NCI-H748 treated with DMSO at 0.1 percent for 48 hours (cell line): ENCODE results near the gene RGS1.
"Not testable (repeated sequence)": the region's sequence is repeated elsewhere in the genome, so short reads cannot be mapped to it uniquely, and the experiment has no call there.

Source experiments
- DNase-seq: peaks from one replicate; lab custom pipeline; 2025; lab: John Stamatoyannopoulos, UW

The RGS1 gene, protein sequence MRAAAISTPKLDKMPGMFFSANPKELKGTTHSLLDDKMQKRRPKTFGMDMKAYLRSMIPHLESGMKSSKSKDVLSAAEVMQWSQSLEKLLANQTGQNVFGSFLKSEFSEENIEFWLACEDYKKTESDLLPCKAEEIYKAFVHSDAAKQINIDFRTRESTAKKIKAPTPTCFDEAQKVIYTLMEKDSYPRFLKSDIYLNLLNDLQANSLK

DNA sequence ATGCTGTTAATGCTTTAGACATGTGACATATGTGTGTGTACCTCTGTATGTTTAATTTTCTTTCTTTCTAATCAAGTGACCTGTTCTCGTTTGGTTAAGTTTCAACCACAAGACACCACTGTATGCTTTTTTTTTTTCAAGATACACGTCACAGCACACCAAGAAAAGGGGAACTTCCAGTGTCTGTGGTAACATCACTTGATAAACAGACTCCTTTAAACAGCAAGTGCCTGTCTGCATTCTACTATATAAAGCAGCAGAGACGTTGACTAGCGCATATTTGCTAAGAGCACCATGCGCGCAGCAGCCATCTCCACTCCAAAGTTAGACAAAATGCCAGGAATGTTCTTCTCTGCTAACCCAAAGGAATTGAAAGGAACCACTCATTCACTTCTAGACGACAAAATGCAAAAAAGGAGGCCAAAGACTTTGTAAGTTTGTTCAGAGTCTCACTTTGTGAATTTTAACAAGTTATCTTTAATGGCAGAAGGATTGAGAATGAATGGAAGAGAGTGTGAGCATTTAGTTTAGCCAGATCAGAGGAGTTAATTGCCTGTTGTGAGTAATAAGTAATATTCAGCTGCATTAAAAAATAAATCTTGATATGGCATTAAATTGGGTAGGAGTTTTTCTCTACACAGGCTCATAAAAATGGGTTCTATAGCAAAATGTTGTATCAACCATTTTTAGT lies at the start of gene RGS1:
Gene RGS1 (plus strand): TSS at position 275 of the 691 bp plus-strand sequence. CDS start 20 bp downstream, at position 295.
- no peak for DNase-seq

DNA sequence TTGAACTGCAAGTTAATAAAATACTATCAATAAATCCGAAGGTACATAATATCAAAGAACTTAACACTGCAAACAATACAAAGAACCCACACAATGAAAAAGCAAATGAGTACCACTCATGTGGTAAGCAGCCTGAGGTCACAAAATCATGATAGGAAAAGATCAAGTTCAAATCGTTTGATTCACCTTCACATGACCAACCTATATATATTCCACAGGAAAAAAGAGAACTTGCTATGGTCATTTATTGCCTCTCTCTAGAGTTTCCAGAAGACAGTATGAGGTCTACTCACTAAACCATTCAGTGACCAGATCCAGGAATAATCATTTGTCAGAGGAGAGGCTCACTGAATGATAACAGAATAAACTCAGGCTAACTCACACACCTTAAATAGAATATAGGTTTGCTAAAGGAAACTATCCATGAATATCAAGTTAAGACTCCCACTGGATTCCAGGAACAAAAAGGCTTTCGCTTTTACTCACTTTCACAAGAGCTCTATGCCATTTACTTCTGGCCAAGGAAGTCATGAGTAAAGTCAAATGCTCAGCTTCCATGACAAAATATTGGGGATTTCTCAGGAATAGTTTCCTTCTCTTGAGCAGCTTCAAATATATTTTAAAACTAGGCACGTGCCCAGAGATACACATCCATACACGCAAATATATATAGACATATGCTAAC lies 48.3 kb upstream of the RGS1 start:
- no peak for DNase-seq

DNA sequence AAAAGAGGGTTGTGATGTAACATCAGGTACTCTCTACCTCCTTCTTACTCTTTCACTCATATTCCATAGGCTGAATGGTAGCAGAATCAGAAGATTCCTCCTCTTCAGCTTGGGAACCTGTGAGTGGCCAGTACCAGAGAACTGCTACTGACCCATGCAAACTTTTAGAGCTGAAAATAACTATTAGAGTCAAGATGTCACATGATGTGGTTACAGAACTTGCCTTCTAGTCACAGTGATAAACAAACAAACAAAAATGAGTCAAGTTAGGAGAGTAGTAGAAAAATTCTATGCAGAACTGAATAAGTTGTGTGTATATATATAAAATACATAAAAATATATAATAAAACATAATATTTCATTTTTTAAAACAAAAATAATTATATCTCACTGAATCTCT lies 47.6 kb upstream of the RGS1 start:
- no peak for DNase-seq

DNA sequence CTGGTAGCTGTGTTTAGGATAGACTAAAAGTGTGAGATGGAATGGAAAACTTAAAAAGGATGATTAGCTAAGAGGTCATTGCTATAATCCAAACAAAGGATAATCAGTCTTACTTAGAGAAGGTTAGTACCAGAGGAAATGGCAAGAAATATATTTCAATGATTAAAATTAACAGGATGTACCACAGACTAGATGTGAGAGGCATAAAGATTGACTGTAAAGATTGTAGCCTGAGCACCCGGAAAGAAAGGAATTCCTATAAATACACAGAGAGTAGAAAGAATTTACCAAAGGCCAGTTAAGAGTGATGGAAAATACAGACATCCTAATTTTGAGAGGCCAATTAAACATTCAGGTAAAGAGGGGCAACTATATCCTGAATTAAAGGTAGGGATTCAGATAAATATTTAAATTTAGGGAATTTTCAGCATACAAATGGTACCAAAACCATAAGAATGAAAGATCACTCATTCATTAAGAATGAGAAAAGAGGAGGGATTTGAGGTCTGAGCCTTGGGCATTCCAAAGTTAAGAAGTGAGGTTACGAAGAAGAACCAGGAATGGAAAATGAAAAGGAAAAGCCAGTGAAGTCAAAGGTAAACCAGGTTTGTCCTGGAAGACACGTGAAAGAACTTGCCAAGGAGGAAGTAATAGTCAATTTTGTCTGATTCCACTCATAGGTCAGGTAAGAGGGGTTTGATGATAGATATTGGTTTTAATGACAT lies 46.4 kb upstream of the RGS1 start:
- DNase-seq = no peak

DNA sequence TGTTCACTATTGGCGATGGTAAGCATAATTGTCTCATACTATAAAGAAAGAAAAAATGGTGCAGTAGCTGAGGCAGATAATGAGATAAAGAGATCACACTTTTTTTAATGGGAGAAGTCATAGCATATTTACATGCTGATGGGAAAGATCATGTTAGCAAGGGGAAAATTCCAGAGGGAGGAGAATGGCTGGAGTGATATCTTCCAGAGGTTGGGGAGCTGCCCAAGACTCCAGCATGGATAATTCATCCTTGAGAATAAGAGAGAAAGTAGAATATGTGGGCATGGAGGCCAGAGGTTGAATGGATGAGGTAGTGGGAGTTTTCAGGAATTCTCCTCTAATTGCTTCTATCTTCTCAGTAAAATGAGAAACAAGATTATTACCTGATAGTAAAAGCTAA lies 45.8 kb upstream of the RGS1 start:
- no peak for DNase-seq

DNA sequence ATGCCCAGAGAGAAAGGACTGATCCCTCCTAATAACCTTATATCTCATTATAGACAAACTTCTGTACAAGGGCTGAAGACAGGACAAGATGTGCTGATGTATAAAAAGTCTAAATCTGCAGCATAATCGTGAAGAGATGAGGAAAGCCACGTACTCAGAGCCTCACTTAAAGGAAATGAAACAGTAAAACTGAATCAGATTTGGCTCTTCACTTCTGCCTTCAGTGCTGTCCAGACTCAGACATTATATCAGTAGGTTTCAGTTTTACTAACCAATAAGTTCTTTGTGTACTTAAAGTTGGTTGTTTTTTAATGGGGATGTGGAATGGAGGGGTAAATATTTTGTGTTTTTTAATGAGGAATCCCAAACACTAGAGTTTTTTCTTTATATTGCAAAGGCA lies 45.3 kb upstream of the RGS1 start:
- DNase-seq = no peak

DNA sequence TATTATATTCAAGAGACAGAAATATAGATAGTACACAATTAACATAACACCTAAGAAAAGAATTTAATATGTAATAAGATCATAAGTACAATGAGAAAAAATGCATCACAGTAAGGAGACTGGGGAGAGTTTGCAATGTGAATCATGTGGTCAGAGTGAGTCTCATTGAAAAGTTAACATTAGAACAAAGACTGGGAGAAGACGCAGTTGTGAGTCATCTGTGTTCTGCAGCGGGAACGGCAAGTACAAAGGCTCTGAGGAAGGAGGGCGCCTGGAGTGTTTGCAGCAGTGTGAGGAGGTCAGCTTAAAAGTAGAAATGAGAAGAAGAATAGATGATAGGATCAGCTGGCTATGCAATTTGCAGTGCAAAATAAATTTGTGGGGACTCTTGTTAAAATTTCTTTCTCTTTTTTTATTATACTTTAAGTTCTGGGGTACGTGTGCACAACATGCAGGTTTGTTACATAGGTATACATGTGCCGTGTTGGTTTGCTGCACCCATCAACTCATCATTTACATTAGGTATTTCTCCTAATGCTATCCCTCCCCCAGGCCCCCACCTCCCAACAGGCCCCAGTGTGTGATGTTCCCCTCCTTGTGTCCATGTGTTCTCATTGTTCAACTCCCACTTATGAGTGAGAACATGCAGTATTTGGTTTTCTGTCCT lies 44.4 kb upstream of the RGS1 start:
- DNase-seq = not testable (repeated sequence)

DNA sequence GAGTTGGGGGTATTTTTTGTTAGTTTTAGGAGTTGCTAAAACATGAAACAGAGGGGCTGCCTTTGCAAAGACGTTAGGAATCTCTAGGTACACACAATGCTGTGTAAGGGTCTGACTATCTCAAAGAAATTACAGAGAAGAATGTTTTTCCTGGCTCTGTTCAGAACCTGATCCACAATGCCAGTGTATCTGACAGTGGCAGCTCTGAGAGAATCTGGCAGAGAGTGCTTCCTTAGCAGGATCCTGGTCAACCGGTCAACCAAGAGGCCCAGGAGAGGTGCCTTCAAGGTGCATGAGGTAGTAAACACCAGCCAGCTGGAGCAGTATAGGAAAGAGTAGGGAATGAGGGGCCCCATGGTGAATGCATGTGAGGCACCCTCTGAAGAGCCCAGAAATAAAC lies 40.9 kb upstream of the RGS1 start:
- DNase-seq = no peak

DNA sequence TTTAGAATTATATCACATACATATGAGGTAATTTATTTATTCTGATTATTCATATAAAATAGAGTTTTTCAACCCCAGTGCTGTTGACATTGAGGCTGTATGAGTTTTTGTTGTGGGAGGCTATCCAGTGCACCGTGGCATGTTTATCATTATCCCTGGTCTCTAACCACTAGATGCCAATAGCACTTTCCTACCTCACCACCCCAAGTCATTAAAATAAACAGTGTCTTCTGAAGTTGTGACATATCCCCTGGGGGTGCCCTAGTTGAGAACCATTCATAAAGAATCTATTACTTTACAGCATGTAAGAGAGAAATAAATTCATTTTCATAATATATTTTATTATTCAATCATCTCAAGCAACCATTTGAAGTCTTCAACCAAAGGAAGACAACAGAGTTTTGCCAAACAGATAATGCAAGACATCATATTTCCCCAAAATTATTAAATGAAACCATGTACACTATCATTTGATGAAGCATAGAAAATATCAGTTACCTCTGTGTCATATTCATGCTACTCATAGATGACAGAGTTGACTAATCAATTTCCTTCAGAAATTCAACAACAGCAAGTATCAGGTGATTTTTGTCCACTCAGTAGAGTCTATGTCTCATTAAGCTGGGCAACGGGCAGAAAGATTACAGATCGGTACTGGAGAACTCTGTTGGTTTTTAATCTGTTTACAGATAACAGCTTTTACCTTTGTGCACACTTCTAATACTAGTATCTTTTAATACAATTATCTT lies 39.5 kb upstream of the RGS1 start:
- DNase-seq = no peak

DNA sequence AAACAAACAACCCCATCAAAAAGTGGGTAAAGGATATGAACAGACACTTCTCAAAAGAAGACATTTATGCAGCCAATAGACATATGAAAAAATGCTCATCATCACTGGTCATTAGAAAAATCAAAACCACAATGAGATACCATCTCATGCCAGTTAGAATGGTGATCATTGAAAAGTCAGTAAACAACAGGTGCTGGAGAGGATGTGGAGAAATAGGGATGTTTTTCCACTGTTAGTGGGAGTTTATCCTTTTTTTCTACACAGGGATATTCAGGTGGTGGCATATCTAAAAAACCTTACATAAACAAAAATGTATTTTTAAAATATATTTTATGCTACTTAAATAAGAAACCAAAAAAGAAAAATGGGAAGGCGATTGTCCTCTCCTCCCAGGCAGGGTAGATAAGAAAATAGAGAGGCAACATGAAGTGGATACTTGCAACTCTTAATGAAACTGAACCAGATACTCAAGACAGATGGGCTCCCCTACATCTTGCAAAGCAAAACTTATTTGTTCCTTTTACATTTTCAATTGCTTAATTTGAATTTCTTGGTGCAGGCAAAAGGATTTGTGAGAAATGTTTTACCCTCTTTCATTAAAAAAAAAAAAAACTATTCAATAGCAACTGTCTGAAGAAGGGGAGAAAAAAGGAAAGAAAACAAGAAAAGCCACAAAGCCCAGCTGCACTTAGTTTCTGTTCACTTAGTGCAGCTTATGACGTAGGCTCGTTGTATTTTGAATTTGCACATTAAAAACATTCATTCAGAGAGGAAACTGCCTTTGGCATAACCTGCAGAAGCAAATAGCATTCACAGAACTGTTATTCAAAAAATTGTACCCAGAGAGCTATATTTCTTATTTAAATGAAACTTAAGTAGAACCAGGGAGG lies 36.9 kb upstream of the RGS1 start:
- DNase-seq = no peak

DNA sequence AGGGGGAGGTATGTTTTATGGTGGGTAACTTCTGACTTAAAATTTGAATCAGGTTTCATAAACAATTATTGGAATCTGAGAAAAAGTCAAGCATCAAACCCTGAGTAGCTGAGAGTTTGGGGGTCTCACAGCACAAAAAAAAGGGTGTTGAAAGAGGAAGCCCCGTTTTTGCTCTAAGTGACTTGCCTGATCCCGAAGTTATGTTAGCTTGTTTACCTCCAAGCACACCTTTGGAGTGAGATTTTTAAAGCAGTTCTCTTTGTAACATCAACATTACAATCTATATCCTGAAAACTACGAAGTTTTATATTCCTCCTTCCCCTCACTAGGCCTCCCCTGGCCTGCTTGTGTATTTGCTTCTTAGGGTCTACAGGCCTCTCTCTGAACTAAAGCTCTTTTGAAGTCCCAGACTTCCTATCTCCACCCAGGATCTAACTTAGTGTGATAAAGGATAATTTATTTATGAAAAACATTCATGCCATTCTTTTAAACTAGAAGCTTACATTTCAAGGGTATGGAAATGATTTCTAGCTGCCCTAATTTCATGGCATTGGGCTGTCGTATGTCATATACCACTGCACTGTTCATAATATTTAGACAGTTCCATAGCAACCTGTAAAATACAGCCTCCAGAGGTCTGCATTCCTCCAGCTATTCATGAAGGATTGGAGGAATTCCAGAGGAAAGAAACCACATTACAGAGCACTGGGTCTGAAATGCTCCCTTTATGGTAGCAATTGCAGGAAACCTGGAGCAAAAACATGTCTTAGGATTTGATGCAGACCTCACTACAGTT lies 36.1 kb upstream of the RGS1 start:
- DNase-seq = no peak

DNA sequence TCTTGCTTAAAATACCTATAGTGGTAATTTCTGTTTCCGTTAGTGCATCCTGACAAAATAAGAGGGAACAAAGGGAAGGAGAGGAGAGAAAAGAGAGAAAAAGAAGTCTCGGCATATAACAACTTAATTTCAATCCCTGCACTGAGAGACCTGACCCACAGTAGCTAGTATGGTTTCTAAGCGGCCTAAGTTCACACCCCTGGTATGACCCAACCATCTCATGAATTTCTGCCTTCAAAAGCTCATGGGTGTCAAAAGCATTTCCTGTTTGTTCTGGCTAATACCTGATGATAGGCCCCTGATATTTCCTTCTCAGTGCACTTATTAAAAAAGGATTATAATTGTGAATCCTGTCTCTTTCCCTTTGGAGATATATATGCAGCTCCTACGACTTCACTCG lies 32.1 kb upstream of the RGS1 start:
- DNase-seq = no peak

DNA sequence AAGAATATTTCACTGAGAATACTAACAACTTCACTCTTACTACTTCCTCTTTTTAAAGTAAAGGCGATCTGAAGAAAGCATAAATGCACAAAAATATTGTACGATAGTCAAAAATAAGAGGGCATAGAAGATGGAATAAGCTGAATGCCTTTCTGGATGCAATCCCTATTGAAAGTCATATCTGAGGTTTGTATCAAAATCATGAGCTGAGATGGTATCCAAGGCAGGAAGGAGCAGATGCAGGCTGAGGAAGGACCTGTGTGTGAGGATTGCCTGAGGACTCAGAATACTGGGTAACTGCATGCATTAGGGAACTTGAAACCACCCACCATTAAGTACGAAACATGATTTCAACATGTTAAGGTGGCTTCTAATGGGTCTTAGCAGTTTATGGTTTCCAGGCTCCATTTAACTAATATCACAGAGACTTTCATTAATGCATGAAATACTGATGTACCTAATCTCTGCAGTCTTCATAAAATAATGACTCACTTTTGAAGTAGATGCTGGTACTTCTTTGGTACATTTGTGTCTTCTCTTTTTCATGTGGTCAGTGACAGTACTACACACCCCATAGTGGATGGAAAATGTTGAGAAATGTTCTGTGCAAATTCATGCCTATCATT lies 29.6 kb upstream of the RGS1 start:
- DNase-seq = no peak

DNA sequence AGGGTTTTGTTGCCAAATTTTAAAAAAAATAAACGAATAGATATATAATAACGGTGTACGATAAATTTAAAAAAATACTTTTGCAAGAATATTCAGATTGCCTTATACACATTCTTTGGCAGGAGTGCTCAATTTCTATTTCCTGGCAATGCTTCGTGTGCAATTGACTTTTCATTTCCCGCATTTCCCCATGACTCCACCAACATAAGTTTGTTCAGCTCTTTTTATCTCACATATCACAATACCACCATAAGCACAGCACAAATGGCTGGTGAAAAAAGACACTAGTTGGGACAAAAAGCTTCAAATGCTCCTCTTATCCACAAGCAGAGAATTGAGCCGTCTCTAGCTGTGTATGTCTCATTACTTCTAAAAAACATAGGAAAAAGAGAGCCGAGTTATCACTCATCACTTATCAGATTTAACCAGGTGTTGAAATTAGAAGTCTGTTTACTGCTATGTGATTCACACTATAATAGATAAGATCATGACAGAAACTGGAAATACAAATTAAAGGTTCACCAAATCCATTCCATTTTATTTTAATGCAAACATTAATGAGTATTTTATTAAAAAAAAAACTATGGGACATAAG lies 28.9 kb upstream of the RGS1 start:
- DNase-seq = no peak

DNA sequence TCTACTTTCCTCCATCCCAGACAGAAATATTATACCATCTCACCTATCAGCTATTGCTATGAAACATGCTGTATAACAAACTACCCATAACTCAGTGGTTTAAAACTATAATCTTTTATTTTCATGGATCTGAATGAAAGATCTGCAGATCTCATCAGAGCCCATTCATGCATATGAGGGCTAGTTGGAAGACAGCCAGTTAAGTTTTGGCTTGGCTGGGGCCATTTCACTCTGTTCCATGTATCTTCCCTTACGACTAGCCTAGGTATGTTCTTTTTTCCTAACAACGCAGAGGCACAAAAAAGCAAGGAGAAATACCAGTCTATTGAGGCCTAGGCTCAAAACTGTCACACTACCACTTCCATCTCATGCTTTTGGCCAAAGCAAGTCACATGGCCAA lies 28.1 kb upstream of the RGS1 start:
- no peak for DNase-seq

DNA sequence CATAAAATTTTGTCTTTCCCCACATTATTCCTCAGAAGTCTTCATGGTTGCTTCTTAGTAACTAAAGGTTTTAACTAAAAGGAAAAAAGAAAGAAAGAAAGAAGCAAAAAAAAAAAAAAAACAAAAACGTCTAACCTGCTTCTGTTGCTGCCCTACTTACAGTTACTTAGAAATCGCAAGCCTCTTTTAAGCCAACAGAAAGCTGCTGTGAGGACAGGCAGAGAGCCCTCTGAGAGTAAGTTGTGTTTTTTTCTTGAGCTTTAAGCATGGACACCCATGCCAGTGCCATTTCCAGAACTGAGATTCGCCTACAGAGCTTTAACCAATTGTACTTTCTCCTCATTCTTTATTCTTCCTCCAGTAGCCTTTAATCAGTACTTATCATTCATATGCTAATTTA lies 25.6 kb upstream of the RGS1 start:
- no peak for DNase-seq

DNA sequence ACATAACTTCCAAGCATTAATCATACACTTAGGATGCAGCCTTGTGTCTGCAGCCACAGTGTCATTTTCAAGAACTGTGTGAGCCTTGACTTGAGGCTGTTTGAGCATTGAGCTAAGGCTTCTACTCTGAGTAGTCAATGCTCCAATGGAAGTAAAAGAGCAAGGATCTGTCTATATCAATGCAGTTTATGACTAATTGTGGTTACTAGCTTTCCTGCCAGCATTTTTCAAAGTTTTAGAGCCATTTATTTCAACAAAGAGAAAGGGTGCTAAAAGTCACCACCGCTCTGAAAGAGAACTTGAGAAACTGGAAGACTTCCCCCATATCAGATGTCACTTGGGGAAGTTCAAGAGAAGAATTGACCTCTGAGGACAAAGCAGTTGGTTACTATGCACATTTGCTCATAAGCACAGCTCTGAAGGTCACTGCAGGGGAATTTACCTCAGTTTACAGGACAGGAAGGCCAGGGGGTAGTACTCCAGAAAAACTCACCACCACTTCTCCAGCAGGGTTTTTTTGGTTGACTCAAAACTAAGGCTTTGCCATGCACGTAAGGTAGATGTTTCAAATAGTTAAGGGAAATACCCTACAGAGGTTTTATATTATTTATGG lies 24.5 kb upstream of the RGS1 start:
- no peak for DNase-seq

DNA sequence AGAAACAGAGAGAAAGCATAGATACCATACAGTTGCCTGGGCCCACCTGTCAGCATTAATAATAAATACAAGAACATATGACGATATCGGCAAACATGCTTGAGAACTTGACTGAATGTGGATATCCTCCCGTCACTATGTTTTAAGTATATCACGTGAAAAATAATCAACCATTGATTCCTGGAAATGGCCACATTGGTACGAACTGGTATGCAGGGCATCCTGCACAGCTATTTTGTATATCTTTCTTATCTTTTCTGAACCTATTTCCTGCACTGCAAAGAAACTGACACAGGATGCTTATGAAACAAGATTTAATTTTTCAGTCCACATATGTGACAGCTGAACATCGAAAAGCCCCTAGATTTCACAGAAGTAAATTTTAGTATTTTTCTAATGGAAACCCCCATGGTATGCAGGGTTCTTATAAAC lies 22.8 kb upstream of the RGS1 start:
- DNase-seq = no peak
